ENCODE measurements around the gene KRTAP13-2.

- TF ChIP-seq EZH2phosphoT487 (IDR thresholded peaks at IDR 0.05; ENCODE audit: unreplicated experiment) = no peak
- no peak for TF ChIP-seq CTCF (conservative IDR thresholded peaks at IDR 0.05; ENCODE audit: low read depth in 2 of 2)
- no peak for TF ChIP-seq POLR2AphosphoS5 (IDR thresholded peaks at IDR 0.05; ENCODE audit: low read depth)
- no peak for TF ChIP-seq EZH2 (IDR thresholded peaks at IDR 0.05; ENCODE audit: low read depth, unreplicated experiment)
- TF ChIP-seq CREB1 (CRISPR knock-in tag; IDR thresholded peaks at IDR 0.05; ENCODE audit: low read depth) = no peak
Measured at GRCh38 chr21:30415993-30416392, 43.9 kb upstream of the KRTAP13-2 start.

Data from GM23338 (cell line).